Measurements from ENCODE around the gene BLID.

The BLID gene, protein sequence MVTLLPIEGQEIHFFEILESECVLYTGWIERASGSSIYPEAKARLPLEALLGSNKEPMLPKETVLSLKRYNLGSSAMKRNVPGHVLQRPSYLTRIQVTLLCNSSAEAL

DNA sequence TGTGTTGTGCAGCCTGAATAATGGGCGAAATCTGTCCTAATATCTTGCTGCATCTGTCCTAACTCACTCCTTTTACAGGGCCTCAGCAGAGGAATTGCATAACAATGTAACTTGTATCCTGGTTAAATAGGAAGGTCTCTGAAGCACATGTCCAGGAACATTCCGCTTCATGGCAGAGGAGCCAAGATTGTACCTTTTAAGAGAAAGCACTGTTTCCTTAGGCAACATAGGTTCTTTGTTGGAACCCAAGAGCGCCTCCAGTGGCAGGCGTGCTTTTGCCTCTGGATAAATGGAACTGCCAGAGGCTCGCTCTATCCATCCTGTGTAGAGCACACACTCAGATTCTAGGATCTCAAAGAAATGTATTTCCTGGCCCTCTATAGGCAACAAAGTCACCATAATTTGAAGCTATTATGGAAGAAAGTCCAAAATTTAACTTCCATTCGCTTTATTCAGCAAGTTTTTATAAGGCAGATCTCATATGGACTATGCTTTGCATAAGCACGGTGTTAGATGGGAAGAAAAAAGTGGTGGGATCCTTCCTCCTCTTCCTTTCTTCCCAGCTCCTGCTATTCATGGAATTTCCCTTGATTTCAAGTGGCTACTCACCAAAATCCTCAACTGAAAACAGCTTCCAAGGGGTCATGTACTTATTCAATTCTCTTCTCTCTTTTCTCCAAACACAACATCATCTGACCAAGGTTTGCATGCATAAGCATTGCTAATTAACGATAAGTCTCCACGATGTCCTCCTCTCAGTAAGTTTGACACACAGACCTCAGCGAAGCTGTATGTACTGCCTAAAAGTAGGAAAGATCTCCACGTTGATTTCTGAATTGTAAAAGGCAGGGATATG is at the start of gene BLID:
Gene BLID, minus strand, starts transcription at position 692 of the 856 bp plus-strand sequence. Its CDS starts 293 bp downstream, at position 399.
- DNase-seq (ENCODE audit: low read depth), result no peak

DNA sequence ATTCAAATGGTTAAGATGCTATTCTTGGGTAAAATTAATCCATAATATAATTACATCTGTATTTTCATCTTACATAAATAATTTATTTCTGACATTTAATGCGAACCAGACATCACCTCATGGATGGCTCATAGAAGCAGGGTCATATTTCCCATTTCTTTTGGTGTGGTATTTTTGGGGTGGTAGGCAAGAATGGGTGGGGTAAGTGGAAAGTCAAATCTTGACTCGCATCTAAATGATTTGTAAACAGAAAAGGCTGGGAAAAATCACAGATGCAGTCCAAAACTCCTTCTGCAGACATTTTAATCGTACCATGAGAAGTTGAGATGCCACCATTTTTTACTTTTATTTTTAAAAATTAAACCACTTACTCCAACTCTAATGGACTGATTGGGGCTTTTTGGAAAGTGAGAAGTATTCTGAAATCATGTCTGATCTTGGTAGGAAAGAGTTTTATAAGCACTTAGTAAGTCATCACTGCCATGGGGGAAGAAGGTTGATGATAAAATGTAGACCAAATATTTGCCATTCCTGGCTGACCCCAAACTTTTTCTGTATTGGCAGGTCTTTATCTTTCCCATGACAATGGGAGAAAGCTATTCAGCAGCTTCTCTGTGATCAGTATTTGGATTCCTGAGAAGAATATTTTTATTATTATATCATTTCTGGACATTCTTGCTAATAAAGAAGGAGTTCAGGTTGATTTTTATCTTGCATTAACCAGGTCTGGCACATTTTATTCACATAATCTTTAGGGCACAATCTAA is 47.2 kb upstream of the BLID start:
- DNase-seq (ENCODE audit: low read depth), result no peak

DNA sequence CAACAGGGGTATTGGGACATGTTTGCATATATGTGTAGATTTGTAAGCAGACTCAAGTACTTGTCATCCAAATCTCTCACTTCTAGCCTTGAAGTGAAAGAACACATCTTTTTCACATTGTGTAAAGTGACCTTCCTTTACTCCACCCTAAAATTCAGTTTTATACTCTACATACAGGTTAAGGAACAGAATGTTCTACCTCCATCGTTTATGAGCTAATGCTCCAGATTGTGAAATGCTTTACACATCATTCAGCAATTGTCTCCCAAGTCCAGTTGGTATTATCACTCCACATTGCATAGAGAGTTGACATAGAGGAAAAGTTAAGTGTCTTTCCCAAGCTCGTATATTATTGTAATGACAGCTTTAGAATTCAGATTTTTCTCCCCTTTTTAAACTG is 46.1 kb upstream of the BLID start:
- no peak for DNase-seq (ENCODE audit: low read depth)

DNA sequence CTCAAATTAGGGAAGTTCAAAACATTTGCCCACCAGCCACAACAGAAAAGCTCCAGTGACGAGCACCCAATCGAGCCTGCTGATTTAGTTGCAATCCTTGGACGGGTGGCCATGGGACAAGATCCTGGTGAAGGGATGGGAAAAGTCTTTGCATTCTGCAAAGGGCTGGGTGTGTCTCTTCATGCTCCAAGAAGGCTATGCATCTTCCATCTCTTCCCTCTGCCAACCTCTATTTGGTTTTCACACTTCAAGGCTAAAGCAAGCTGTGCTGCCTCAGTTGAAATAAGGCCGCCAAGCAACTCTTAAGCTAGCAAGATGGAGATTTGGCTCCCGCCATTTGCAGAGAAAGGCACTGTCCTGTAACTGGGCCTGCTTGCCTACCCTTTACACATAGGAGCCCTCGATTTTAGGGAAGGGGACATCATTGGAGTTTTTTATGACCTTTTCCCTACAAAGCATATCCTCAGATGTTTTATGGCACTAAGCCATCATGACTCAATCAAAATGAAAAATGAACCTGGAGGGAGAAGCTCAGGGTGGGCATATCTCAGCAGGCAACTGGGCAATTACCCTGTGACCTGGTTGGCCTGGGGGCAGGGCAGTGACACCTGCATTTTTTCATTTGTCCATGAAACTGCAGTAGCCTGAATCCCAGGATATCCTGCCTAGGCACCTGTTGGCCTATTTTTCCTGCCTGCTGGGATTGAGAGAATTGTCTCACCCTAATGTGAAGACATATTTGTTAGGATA is 45.0 kb upstream of the BLID start:
- DNase-seq (ENCODE audit: low read depth), result no peak

DNA sequence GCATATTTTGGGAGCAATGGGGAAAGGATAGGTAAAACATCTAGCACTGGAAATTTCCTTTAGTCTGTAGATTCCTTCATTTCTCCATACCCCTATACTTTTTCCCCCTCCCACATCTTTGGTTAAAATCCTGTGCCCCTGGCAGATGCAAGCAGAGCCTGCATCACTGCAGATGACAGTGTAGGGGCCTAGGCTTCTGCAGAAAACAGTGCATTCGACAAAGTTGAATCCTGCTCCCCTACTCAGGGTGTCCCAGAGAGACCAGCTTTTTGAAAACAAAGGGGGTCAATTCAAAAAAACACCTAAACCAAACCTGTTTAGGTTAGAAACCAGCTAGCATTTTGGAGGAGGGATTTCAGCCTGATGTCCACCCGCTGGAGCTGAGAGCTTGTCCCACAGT is 43.8 kb upstream of the BLID start:
- no peak for DNase-seq (ENCODE audit: low read depth)

DNA sequence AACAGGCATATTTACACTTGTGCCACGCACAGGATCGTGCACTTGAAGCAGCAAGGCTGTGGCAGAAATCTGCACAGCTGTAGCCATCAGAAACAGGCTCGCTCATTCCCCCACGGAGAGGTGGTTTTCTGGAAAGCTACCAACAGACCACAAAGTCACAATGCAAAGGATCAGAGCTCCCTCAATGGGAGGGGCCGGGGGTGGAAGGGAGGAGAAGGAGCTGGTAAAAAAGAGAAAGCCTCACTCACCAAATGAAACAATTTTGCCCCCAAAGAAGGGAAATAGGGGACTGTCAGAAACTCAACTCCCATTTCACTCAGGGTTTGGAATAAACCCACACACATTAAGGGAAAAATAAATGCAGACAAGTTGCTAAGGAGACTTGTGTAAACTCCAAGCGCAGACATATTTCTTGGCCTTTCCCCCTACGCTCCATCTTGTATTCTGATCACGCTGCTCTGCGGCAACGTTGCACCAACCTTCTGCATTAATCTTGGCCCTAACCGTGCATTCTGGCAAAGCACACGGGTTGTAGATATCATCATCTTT is 43.2 kb upstream of the BLID start:
- no peak for DNase-seq (ENCODE audit: low read depth)

DNA sequence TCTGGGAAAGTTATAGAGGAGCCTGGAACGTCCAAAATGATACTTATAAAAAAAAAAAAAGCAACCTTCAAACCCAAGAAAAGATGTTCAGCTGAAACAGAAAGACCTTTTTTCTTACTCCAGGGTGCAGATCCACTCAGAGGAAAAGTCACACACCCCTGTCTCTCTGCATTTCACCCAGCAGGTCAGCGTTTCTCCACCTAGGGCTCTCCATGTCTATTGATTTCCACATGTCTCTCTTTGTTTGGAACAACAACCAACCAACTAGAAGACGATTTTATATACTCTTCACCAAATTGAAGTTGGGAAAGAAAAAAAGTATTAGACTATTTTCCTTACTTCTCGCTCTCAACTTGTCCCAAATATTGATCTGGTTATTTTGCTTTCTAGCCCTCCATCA is 42.2 kb upstream of the BLID start:
- DNase-seq (ENCODE audit: low read depth), result no peak

DNA sequence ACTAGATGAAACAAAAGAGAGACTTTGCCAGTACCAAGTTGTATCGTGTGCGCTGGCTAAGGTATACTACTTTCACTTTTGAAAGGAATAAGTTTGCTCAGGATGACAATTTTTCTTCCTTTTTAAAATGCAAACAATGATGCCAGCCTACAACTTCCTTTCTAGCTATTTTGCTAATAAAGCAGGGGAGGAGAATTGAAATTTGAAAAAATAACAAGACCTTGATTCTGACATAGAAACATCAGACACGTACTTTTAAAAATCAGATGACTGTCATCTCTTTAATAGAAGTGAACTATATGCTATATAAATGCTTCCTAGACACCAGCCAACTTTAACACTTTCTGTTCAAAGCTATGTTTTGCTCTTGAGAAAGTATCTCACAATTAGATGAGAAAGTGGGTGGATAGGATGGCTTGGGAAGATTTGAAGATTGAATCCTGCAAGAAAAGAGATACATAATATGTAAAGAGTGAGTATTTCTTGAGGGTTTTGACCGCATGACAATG is 41.7 kb upstream of the BLID start:
- no peak for DNase-seq (ENCODE audit: low read depth)

DNA sequence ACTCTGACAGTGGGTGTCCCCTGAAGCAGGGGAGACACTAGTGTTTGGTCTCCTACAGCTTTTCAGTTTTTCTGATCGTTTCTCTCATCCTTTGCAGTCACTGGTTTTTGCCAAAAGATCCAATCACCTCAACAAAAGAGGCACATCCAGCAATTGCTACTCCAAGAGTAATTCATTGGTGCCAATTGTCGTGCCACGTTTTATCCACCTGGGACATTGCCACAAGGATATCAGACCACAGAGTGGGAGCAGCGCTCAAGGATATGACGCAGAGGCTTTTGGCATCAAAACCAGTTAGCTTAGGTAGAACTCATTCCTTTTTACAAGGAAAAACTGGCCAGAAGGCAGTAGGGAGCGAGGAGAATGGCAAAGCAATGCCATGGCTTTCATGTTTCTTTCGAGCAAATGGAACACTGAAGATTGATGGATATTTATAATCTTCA is 40.9 kb upstream of the BLID start:
- peak; percentile 89 for DNase-seq (ENCODE audit: low read depth)

DNA sequence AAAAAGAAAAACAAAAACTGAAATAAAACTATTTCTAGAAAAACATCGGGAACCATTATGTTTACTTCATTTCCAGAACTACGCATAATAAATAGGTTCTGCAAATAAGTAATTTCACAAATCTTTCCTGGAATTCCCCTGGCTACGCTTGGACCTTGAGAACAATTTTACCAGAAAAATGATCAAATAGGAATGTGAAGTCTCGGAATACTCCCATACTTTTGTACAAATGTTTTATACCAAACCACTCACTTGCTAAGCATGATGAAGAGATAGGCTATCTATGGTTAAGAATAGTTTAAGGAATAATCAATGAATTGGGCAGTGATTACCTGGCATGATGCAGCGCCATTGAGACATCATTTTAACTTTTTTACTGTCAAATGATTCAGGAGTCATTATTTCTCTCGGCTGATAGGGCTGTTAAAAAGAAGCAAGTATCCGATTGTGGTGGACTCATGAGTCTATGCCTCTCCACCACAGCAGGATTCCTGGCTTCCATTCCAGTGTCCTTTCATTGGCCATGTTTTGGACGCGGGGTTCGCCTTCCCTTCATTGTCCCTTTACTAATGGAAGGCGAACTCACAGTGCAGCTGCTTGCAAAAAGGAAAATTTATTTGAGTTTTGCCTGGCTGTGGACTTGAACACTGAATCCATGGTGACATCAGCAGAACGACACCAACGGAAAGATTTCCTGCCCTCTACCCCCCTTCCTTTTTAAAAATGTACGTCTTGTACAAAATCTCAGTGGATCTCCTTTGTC is 39.9 kb upstream of the BLID start:
- DNase-seq (ENCODE audit: low read depth), result no peak

DNA sequence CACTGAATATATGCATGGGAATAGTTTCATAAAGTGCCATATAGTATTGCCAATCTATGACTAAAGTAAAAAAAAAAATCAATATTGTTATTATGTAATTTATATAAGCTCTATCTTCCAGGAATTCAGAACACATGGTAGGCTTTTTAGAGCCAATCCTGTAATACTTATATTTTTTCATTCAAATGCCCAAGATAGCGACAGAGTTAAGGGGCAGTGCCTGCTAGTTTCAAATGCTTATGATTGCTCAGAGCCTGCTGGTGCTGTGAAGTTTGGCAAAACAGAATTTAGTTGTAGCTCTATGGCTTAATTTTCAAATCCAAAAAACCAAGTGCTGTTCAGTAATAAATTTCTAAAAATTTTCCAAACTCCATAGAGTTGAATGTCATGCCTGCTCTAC is 39.0 kb upstream of the BLID start:
- DNase-seq (ENCODE audit: low read depth), result no peak

DNA sequence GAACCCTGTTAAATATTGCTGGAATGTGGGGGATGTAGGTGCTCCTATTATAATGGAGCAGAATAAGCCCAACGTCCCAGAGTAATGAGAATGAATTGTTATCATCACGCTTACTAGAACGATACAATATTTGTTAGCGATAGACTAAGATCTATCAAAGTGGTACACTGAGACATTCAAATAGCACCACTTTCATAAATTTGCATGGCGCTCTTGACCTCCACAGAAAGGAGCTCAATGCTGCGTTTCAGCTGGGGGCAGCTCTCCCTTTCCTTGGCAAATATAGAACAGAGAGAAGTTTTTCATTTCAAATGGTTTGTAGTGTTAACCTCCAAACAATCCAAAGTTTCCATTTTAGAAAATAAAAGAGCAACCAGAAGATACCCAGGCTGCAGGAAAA is 38.2 kb upstream of the BLID start:
- no peak for DNase-seq (ENCODE audit: low read depth)

DNA sequence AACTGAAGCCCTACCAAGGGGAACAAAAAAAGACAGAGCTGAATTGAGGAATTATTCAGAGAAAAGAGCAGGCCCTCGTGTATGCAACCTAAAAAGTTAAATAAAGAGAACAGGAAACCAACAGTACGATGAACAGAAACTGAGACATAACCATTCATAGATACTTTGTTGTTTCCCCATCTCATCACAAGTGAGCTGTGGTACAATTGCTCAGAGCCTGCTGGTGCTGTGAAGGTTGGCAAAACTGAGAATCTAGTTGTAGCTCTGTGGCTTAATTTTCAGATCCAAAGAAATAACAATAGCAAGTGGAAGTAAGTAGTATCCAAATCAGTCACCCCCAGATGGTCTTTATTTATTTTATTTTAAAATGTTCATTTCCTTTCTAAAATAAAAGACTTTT is 37.7 kb upstream of the BLID start:
- no peak for DNase-seq (ENCODE audit: low read depth)

DNA sequence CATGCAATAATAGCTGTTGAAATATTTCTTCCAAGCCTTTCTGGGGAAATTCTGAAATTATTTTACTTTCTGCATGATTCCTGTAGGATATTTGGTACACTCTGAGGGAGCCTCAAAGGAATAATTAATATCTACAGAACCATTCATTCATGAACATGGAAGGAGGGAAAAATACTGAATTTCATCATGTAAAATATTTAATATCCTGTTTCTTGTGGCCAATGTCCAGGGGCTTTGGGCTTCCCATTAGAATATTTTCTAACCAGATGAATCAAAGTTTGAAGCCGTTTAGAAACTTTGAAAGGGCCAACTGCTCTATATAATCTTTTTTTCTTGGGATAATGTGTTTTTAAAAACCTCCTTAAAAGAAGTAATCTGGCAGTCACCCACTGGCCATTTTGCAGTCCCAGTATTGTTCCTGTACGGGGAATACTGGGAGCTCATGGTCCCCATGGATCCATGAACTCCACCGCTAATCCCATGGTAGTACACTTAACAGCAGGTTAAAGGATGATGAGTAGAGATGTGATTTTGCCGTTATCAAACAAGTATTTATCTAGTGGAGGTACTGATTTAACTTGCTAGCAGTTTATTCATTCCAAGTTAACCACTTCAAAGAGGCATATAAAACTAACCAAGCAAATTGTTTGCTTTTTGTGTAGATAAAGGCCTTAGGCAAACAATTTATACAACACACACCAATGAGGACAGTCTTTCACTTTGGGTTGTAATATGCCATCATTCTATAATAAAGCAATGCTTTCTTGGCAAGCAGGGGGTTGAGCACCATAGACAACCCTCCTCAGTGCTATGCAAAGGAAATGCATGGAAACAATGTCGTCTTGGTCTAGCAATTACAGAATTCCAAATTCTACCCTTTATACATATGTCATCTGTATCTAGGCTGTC is 34.5 kb upstream of the BLID start:
- no peak for DNase-seq (ENCODE audit: low read depth)

DNA sequence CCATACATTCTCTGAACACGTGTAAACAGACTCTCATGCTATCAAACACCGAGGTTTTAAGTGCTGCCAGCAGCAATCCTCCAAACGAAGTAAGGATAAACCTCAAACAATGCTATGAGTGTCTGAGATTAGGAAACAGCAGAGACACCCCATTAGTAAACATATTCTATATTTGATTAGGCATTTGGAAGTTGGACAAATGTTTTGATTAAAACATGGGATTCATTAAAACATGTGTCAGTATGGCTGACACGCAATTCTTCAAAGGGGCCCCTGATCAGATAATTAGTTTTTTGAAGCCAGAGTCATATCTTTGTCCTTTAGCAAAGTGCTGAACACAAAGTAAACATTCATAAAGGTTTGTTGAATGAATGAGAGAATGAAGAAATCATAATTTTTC is 33.2 kb upstream of the BLID start:
- DNase-seq (ENCODE audit: low read depth), result no peak

DNA sequence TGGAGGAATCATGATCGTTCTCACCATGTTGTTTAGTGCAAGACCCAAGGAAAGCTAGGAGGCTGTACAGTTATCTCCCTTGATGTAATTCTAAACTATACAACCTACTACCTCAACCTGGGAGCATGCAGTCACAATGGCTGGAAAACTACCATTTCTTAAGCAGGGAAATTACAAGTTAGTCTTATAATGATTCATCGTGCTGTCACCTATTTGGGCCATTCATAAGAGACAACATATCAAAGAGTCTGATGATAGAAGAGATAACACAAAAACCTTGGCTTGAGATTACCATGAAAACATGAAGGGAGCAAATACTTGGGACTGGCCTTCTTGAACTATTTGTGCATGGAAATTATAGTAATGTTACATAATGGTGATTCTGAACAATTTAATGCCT is 30.5 kb upstream of the BLID start:
- DNase-seq (ENCODE audit: low read depth), result no peak

DNA sequence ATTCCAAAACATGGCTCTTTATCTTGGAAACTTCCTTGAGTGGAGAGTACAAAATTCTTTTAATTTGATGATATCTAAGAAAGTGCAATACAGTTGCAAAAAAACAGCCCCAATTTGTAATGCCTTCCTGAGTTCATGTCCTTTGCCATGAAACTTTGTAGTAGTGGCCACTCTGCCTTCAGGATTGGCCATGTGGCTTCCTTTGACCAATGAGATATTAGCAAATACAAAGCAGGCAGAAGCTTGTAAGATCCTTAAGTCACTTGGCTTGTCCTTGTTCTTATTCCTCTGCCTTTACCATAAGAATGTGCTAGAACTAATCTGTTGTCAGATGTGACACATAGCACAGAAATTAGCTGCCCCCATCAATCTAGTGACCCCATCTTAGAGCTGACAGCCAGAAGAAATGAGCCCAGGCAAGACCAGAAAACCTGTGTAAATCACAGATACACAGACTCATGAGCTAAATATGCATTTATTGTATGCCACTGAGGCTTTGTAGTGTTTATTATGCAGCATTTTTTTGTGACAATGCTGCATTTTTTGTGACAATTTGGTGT is 29.8 kb upstream of the BLID start:
- no peak for DNase-seq (ENCODE audit: low read depth)

DNA sequence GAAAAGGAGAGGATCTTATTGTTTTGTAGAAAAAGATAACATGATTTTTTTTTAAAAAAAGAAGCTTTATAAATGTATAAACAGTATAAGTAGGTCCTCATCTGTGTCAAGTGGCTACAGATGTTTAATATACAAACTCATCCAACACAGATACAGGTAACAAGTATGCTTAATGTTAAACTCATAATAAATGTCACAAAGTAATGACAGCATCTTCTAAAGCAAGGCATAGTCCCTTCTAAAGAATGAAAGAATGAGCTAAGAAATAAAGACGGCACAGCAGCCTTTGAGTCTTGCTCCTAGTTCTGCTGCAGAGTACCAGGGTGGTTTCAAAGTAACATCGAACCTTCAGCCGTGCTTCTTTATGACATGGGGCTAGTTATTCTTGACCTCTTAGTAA is 28.7 kb upstream of the BLID start:
- no peak for DNase-seq (ENCODE audit: low read depth)

DNA sequence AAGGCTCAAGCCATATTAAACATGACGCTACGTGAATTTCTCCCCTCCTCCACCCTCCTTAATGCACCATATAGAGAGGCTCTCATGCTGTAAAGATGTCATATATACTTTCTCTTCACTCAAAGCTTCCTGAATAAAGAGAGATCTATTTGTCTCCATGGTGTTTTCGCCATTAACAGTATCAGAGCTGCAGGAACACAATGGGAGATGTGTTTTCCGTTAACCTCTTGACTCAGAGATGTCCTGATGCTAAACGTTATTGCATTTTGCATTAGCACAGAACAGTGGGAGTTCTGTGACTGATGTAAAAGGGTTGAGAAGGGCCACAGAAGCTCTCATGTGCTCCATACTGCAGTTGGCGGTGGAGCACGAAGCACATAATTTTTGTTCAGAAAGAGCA is 25.7 kb upstream of the BLID start:
- no peak for DNase-seq (ENCODE audit: low read depth)

DNA sequence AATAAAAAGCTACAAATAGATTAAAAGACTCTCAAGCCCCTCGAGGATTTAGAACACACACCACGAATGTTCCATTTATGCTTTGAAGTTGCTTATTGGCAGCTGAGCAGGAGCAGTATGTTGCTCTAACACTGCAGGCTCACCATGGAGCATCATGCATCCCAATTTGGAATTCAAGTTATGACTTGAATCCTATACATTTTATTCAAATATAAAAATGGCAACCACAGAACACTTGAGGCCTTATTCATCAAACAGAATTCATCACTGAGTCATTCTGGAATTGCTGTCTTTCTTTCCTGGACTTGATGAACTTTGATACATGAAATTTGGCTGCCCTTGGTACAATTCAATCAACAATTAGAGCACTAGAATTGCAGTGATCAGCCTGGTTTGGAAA is 24.5 kb upstream of the BLID start:
- DNase-seq (ENCODE audit: low read depth), result peak; percentile 84
